GM18873 (cell line): ENCODE measurements around the gene PNLIPRP1.

Experiments
- ATAC-seq: cut with Tn5 transposase; IDR thresholded peaks from one replicate; pipeline ENCODE4 v1.9.1; 2021; ENCODE audit warnings: mild to moderate bottlenecking, moderate library complexity, moderate number of reproducible peaks; ENCODE audit not compliant: unreplicated experiment, low FRiP score

The PNLIPRP1 gene

GRCh38 chr10:116629340-116629739, 38.6 kb downstream of the PNLIPRP1 start:
- no peak for ATAC-seq

- no peak for ATAC-seq
These were observed 39.3 kb downstream of the PNLIPRP1 start for GRCh38 chr10:116630020-116630419.

- ATAC-seq: no peak
These were observed 41.1 kb downstream of the PNLIPRP1 start for GRCh38 chr10:116631871-116632295.

DNA sequence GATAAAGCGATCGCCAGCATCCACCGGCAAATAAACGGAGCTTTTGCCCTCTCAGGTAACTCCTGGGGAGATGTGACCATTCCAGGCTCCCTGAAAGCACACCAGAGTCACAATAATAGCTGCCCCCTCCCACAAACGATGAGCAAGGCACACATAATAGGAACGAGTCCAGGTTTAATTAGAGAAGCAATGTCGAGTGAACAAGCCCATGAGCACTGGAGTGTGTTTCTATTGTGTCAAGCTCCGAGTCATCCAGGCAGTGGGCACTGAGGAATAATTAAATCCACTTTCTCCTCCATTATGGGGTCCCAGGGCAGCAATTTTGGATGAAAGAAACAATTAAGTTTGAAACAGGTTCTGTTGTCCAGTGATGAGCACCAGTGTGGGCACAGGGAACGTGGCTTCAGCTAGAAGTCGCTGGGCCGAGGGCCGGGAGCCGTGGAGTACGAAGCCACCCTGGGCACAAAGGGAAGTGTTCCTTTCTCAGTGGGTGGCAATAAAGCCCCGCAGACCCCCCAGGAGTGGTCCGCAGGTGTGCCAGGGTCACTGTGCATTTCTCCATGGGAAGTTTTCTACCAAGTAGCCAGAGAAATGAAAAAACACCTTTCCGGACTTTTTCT, 41.9 kb downstream of the PNLIPRP1 start:
- ATAC-seq: no peak

GRCh38 chr10:116633216-116633600, 42.4 kb downstream of the PNLIPRP1 start:
- ATAC-seq: no peak

GRCh38 chr10:116634126-116634975, 43.6 kb downstream of the PNLIPRP1 start:
- no peak for ATAC-seq

DNA sequence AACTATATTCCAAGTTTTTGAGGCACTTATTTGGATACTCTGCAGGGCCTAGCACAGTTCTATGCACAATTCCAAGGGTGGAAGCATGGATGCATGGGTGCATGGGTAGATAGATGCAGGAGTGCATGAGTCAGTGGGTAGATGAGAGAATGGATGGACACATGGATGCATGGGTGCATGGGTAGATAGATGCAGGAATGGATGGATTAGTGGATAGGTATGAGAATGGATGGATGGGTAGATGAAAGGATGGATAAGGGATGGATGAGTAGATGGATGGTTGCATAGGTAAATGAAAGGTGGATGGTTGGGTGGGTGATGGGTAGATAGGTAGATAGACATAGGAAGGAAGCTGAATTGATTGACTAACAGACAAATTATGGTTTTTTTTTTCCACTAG, 45.6 kb downstream of the PNLIPRP1 start:
- ATAC-seq: no peak

DNA sequence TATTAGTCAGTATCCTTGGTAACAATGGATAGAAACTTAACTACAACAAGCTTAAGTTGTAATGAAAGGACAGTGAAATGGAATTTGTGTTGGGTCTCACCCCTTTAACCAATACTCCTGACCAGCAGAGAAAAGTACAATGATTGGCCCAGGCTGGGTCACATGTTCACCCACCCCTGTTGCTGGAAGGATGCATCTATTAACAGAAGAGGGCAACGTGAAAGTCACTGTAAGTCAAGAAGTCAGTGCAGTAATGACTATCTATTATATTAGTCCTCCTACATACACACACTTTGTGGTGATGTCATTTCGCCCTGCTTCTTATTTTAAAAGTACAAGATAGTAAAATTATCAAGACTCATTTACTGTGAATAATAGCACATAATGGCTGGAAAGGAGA, 46.2 kb downstream of the PNLIPRP1 start:
- ATAC-seq: no peak

DNA sequence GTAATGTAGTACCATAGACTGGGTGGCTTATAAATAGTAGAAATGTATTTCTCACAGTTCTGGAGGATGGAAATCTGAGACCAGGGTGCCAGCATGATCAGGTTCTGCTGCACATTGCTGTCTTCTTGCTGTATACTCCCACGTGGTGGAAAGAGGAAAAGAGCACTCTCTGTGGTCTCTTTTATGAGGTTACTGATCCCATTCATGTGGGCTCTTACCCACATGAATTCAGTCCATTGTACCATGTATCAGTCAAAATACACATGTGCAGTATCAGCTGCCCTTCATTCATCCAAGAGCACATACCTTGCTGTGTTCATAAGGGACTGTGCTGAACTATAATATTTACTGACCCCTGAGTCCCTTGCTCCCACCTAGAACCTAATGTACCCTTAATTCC, 47.1 kb downstream of the PNLIPRP1 start:
- ATAC-seq: no peak

- ATAC-seq: no peak
These were observed 55.7 kb downstream of the PNLIPRP1 start for GRCh38 chr10:116646502-116646901.

- ATAC-seq: no peak
These were observed 58.1 kb downstream of the PNLIPRP1 start for GRCh38 chr10:116648903-116649302.

- ATAC-seq: no peak
These were observed 63.1 kb downstream of the PNLIPRP1 start for GRCh38 chr10:116653885-116654284.

DNA sequence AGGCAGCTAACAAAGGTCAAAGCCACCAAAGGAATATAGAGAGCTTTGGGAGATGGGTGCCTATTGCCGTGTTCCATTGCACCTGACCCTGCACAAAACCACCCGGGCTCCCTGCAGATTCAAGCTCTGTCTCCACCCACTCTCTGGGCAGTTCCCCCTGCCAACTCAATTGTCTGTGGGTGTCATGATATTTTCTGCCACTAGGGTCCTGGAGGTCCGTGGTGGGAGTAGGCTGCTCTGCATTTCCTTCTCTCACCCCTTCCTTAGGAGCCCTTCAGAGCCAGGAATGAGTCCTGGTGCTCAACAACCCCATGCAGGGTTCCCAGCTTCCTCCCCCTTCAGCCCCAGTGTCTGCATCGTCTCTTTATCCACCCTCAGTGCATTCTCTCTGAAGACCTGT, 64.1 kb downstream of the PNLIPRP1 start:
- no peak for ATAC-seq

GRCh38 chr10:116655568-116655967, 64.8 kb downstream of the PNLIPRP1 start:
- no peak for ATAC-seq

GRCh38 chr10:116656044-116656443, 65.3 kb downstream of the PNLIPRP1 start:
- no peak for ATAC-seq

- ATAC-seq: no peak
These were observed 67.2 kb downstream of the PNLIPRP1 start for GRCh38 chr10:116657863-116658551.
